SJCRH30 (cell line): Measurements from ENCODE around the gene STKLD1. TPM values are rescaled to one million over a fixed set of nuclear protein-coding genes. Genes with fewer than 3 reads are reported as not detected.
"Not testable (repeated sequence)": the region's sequence is repeated elsewhere in the genome, so short reads cannot be mapped to it uniquely, and the experiment has no call there.

Source experiments
- DNase-seq, 2 experiments: peaks; one replicate each; pipeline ENCODE4 v3.0.0-alpha.2; 2015 to 2020
- H3K27ac ChIP-seq: fragments of 250-450 bp; sonication (Bioruptor Pico); 2 replicates; pipeline ENCODE4 v1.5.1; 2020; ENCODE audit warnings: mild to moderate bottlenecking, moderate library complexity
- H3K27me3 ChIP-seq: fragments of 250-450 bp; sonication (Bioruptor Pico); 2 replicates; pipeline ENCODE4 v1.5.1; 2020; ENCODE audit warnings: mild to moderate bottlenecking, moderate library complexity
- H3K36me3 ChIP-seq: fragments of 250-450 bp; sonication (Bioruptor Pico); 2 replicates; pipeline ENCODE4 v1.5.1; 2020; ENCODE audit warnings: mild to moderate bottlenecking, moderate library complexity
- H3K4me1 ChIP-seq: fragments of 250-450 bp; sonication (Bioruptor Pico); 2 replicates; pipeline ENCODE4 v1.5.1; 2020; ENCODE audit warnings: mild to moderate bottlenecking, moderate library complexity
- H3K4me3 ChIP-seq: fragments of 250-450 bp; sonication (Bioruptor Pico); 2 replicates; pipeline ENCODE4 v1.5.1; 2020; ENCODE audit warnings: mild to moderate bottlenecking, moderate library complexity
- H3K9me3 ChIP-seq: fragments of 250-450 bp; sonication (Bioruptor Pico); replicated peaks from 2 replicates; pipeline ENCODE4 v1.5.1; 2020; ENCODE audit warnings: mild to moderate bottlenecking, moderate library complexity
- total RNA-seq: library from RNA; depleted of rRNA; stranded (reverse); fragments of >200 nt; shearing (Covaris generic); gene quantifications from 2 replicates; pipeline ENCODE4 v1.2.3, GENCODE V29; 2014

STKLD1 gene
- total RNA-seq, 1 experiment from 2014 or later, result 1.7 TPM

GRCh38 chr9:133433351-133433843 is 57.2 kb downstream of the STKLD1 start:
- no peaks in the 10 kb centered on the region for H3K4me1 ChIP-seq
- H3K27me3 ChIP-seq, result no peaks in the 10 kb centered on the region
- DNase-seq, result no peak
- H3K27ac ChIP-seq, result no peak overlapping the region
- no peak overlapping the region for H3K4me3 ChIP-seq
- H3K9me3 ChIP-seq, result no peaks in the 10 kb centered on the region
- no peaks in the 10 kb centered on the region for H3K36me3 ChIP-seq

- H3K9me3 ChIP-seq, result no peaks in the 10 kb centered on the region
- H3K36me3 ChIP-seq, result no peaks in the 10 kb centered on the region
- peaks cover 1% of the 10 kb centered on the region; the same call in 1 of the 2 replicates for H3K27me3 ChIP-seq
- H3K27ac ChIP-seq, result no peak overlapping the region
- no peaks in the 10 kb centered on the region for H3K4me1 ChIP-seq
- no peak overlapping the region for H3K4me3 ChIP-seq
- no peak for DNase-seq
Measured at GRCh38 chr9:133436681-133437080, 60.5 kb downstream of the STKLD1 start.

GRCh38 chr9:133437753-133438531 is 61.8 kb downstream of the STKLD1 start:
- no peak overlapping the region for H3K27ac ChIP-seq
- H3K4me3 ChIP-seq, result no peak overlapping the region
- H3K36me3 ChIP-seq, result no peaks in the 10 kb centered on the region
- no peaks in the 10 kb centered on the region for H3K4me1 ChIP-seq
- no peak for DNase-seq
- peaks cover 14% of the 10 kb centered on the region for H3K27me3 ChIP-seq
- no peaks in the 10 kb centered on the region for H3K9me3 ChIP-seq

- no peaks in the 10 kb centered on the region for H3K36me3 ChIP-seq
- no peaks in the 10 kb centered on the region for H3K4me1 ChIP-seq
- H3K27me3 ChIP-seq, result peaks cover 28% of the 10 kb centered on the region
- no peaks in the 10 kb centered on the region for H3K9me3 ChIP-seq
- H3K27ac ChIP-seq, result no peak overlapping the region
- no peak for DNase-seq
- no peak overlapping the region for H3K4me3 ChIP-seq
Measured at GRCh38 chr9:133439337-133439736, 63.2 kb downstream of the STKLD1 start.

- no peak for DNase-seq
- Histone ChIP-seq H3K4me1 (no peaks in the 10 kb centered on the region), H3K9me3 (no peaks in the 10 kb centered on the region), H3K4me3 (no peak overlapping the region), H3K27ac (no peak overlapping the region), H3K36me3 (no peaks in the 10 kb centered on the region), H3K27me3 (peaks cover 37% of the 10 kb centered on the region)
Measured at GRCh38 chr9:133440874-133441273, 64.7 kb downstream of the STKLD1 start.

- Histone ChIP-seq H3K27me3 (peaks cover 37% of the 10 kb centered on the region), H3K4me1 (no peaks in the 10 kb centered on the region), H3K9me3 (no peaks in the 10 kb centered on the region), H3K27ac (no peak overlapping the region), H3K4me3 (no peak overlapping the region), H3K36me3 (no peaks in the 10 kb centered on the region)
- no peak for DNase-seq
Measured at GRCh38 chr9:133441571-133441970, 65.4 kb downstream of the STKLD1 start.

GRCh38 chr9:133443248-133443647 is 67.1 kb downstream of the STKLD1 start:
- peaks cover 41% of the 10 kb centered on the region for H3K27me3 ChIP-seq
- no peak overlapping the region for H3K27ac ChIP-seq
- H3K4me3 ChIP-seq, result no peak overlapping the region
- no peaks in the 10 kb centered on the region for H3K4me1 ChIP-seq
- no peaks in the 10 kb centered on the region for H3K9me3 ChIP-seq
- H3K36me3 ChIP-seq, result no peaks in the 10 kb centered on the region
- no peak for DNase-seq

GRCh38 chr9:133443982-133444381 is 67.8 kb downstream of the STKLD1 start:
- no peak for DNase-seq
- H3K9me3 ChIP-seq, result no peaks in the 10 kb centered on the region
- no peak overlapping the region for H3K4me3 ChIP-seq
- no peak overlapping the region for H3K27ac ChIP-seq
- no peaks in the 10 kb centered on the region for H3K4me1 ChIP-seq
- peaks cover 48% of the 10 kb centered on the region for H3K27me3 ChIP-seq
- no peaks in the 10 kb centered on the region for H3K36me3 ChIP-seq

GRCh38 chr9:133445293-133445969 is 69.3 kb downstream of the STKLD1 start:
- no peaks in the 10 kb centered on the region for H3K9me3 ChIP-seq

GRCh38 chr9:133448487-133448972 is 72.4 kb downstream of the STKLD1 start:
- Histone ChIP-seq H3K4me1 (no peaks in the 10 kb centered on the region), H3K27ac (no peak overlapping the region), H3K27me3 (peaks cover 29% of the 10 kb centered on the region), H3K9me3 (no peaks in the 10 kb centered on the region), H3K36me3 (no peaks in the 10 kb centered on the region), H3K4me3 (no peak overlapping the region)
- DNase-seq, result no peak

More at GRCh38 chr9:133445293-133445969, 69.3 kb downstream of the STKLD1 start:
- Histone ChIP-seq H3K27ac (no peak overlapping the region), H3K4me1 (no peaks in the 10 kb centered on the region), H3K36me3 (no peaks in the 10 kb centered on the region), H3K27me3 (peaks cover 49% of the 10 kb centered on the region), H3K4me3 (no peak overlapping the region)
- DNase-seq, result no peak

- no peak overlapping the region for H3K27ac ChIP-seq
- no peak for DNase-seq
Measured at GRCh38 chr9:133449760-133450159, 73.6 kb downstream of the STKLD1 start.

GRCh38 chr9:133451865-133452264 is 75.7 kb downstream of the STKLD1 start:
- H3K27me3 ChIP-seq, result peaks cover 11% of the 10 kb centered on the region
- H3K27ac ChIP-seq, H3K36me3 ChIP-seq, H3K4me3 ChIP-seq, H3K4me1 ChIP-seq, H3K9me3 ChIP-seq, DNase-seq: not testable (repeated sequence)

More at GRCh38 chr9:133449760-133450159, 73.6 kb downstream of the STKLD1 start:
- no peaks in the 10 kb centered on the region for H3K4me1 ChIP-seq
- H3K27me3 ChIP-seq, result peaks cover 17% of the 10 kb centered on the region
- H3K9me3 ChIP-seq, result no peaks in the 10 kb centered on the region
- H3K4me3 ChIP-seq, result no peak overlapping the region
- no peaks in the 10 kb centered on the region for H3K36me3 ChIP-seq

- no peak for DNase-seq
- Histone ChIP-seq H3K36me3 (no peaks in the 10 kb centered on the region), H3K4me3 (no peak overlapping the region)
Measured at GRCh38 chr9:133452562-133452961, 76.4 kb downstream of the STKLD1 start.

GRCh38 chr9:133453651-133454050 is 77.5 kb downstream of the STKLD1 start:
- no peak for DNase-seq
- no peaks in the 10 kb centered on the region for H3K36me3 ChIP-seq

More at GRCh38 chr9:133452562-133452961, 76.4 kb downstream of the STKLD1 start:
- Histone ChIP-seq H3K27me3 (peaks cover 11% of the 10 kb centered on the region; the same call in 1 of the 2 replicates), H3K27ac (no peak overlapping the region), H3K4me1 (no peaks in the 10 kb centered on the region), H3K9me3 (no peaks in the 10 kb centered on the region)

GRCh38 chr9:133454325-133454724 is 78.2 kb downstream of the STKLD1 start:
- Histone ChIP-seq H3K36me3 (no peaks in the 10 kb centered on the region), H3K27me3 (no peaks in the 10 kb centered on the region), H3K4me3 (no peak overlapping the region), H3K4me1 (peaks cover 5% of the 10 kb centered on the region; the same call in 1 of the 2 replicates), H3K27ac (no peak overlapping the region), H3K9me3 (no peaks in the 10 kb centered on the region)
- no peak for DNase-seq

More at GRCh38 chr9:133453651-133454050, 77.5 kb downstream of the STKLD1 start:
- Histone ChIP-seq H3K27ac (no peak overlapping the region), H3K4me1 (peaks cover under 1% of the 10 kb centered on the region; the same call in 1 of the 2 replicates), H3K4me3 (no peak overlapping the region), H3K9me3 (no peaks in the 10 kb centered on the region), H3K27me3 (0 out of 2 replicates have a peak, but pooled peaks cover 4% of the 10 kb centered on the region)
